SU-DHL-6 (cell line): ENCODE measurements around the gene MGRN1.

Source experiments
- H2AFZ ChIP-seq: fragments of 200-600 bp; sonication (generic); 2 replicates; pipeline ENCODE4 v1.6.1; 2014; ENCODE audit warnings: low read depth, mild to moderate bottlenecking, moderate library complexity, mixed read lengths, antibody characterized with exemption, low read length; ENCODE audit not compliant: severe bottlenecking
- H3F3A ChIP-seq: fragments of 200-600 bp; shearing (Covaris generic); 2 replicates; pipeline ENCODE4 v1.6.0; 2016; ENCODE audit warnings: antibody characterized with exemption, mild to moderate bottlenecking; ENCODE audit not compliant: insufficient read depth
- H3K27ac ChIP-seq: fragments of 200-600 bp; sonication (generic); 2 replicates; pipeline ENCODE4 v1.5.1; 2016; ENCODE audit warnings: low read depth, mild to moderate bottlenecking, low read length, moderate library complexity, mixed read lengths
- H3K27me3 ChIP-seq: fragments of 200-600 bp; sonication (generic), shearing (Covaris generic); 2 replicates; pipeline ENCODE4 v1.6.0; 2014; ENCODE audit warnings: mild to moderate bottlenecking, low read length
- H3K36me3 ChIP-seq: fragments of 200-600 bp; sonication (generic); 2 replicates; pipeline ENCODE4 v1.6.1; 2014; ENCODE audit warnings: mild to moderate bottlenecking, low read length, mixed read lengths
- H3K4me2 ChIP-seq: fragments of 300-600, 200-600 bp; shearing (Covaris generic), sonication (generic); 2 replicates; pipeline ENCODE4 v1.6.0; 2014; ENCODE audit warnings: low read length, low read depth, mild to moderate bottlenecking; ENCODE audit not compliant: poor library complexity, severe bottlenecking
- H3K4me3 ChIP-seq: fragments of 200-600 bp; sonication (generic); 2 replicates; pipeline ENCODE4 v1.5.1; 2014; ENCODE audit warnings: antibody characterized with exemption, low read length, mild to moderate bottlenecking, mixed read lengths; ENCODE audit not compliant: insufficient read depth, poor library complexity, severe bottlenecking
- H3K79me2 ChIP-seq: fragments of 200-600 bp; sonication (generic); 2 replicates; pipeline ENCODE4 v1.6.1; 2014; ENCODE audit warnings: mild to moderate bottlenecking, low read length, moderate library complexity; ENCODE audit not compliant: insufficient read depth
- H3K9ac ChIP-seq: fragments of 200-600 bp; sonication (generic); 2 replicates; pipeline ENCODE4 v1.7.0; 2014; ENCODE audit warnings: mild to moderate bottlenecking, low read length
- H3K9me2 ChIP-seq: fragments of 200-600 bp; sonication (generic); replicated peaks from 2 replicates; pipeline ENCODE4 v1.6.1; 2014; ENCODE audit warnings: low read length; ENCODE audit not compliant: insufficient read depth
- H3K9me3 ChIP-seq: fragments of 200-600 bp; sonication (generic); 2 replicates; pipeline ENCODE4 v1.6.1; 2014; ENCODE audit warnings: low read length, mixed read lengths; ENCODE audit not compliant: insufficient read depth
- H4K20me1 ChIP-seq: fragments of 200-600 bp; sonication (generic); 2 replicates; pipeline ENCODE4 v1.6.1; 2014; ENCODE audit warnings: low read depth, mild to moderate bottlenecking, antibody characterized with exemption, low read length, moderate library complexity, mixed read lengths
- CTCF ChIP-seq: fragments of 200-600 bp; sonication (generic); IDR thresholded peaks from one replicate; pipeline ENCODE4 v1.5.1; 2017; ENCODE audit warnings: antibody characterized with exemption, mild to moderate bottlenecking, low read length, moderate library complexity; ENCODE audit not compliant: insufficient read depth, poor library complexity, severe bottlenecking
- EZH2phosphoT487 ChIP-seq: fragments of 200-600 bp; sonication (generic), shearing (Covaris generic); conservative IDR thresholded peaks from 2 replicates; pipeline ENCODE4 v1.6.1; 2018; ENCODE audit warnings: mild to moderate bottlenecking, antibody characterized with exemption, low read length, moderate library complexity, mixed read lengths

Gene MGRN1

GRCh38 chr16:4588386-4588785, 36.2 kb upstream of the MGRN1 start:
- Histone ChIP-seq H4K20me1 (no peaks in the 10 kb centered on the region), H3K79me2 (no peaks in the 10 kb centered on the region), H3K4me3 (no peak overlapping the region), H3K27ac (no peak overlapping the region), H3K36me3 (no peaks in the 10 kb centered on the region), H3K9me2 (no peaks in the 10 kb centered on the region), H2AFZ (no peak overlapping the region), H3F3A (no peaks in the 10 kb centered on the region), H3K9me3 (no peaks in the 10 kb centered on the region), H3K9ac (no peak overlapping the region), H3K27me3 (no peaks in the 10 kb centered on the region), H3K4me2 (no peak overlapping the region)
- no peak for TF ChIP-seq EZH2phosphoT487
- TF ChIP-seq CTCF, result no peak

- Histone ChIP-seq H3K9me3 (no peaks in the 10 kb centered on the region), H3K4me3 (no peak overlapping the region), H3K27ac (no peak overlapping the region), H3K79me2 (no peaks in the 10 kb centered on the region), H3K9me2 (no peaks in the 10 kb centered on the region), H3F3A (no peaks in the 10 kb centered on the region), H3K36me3 (no peaks in the 10 kb centered on the region), H3K9ac (no peak overlapping the region), H3K27me3 (no peaks in the 10 kb centered on the region), H3K4me2 (no peak overlapping the region), H4K20me1 (no peaks in the 10 kb centered on the region), H2AFZ (no peak overlapping the region)
- TF ChIP-seq CTCF (no peak), EZH2phosphoT487 (no peak)
Observed at GRCh38 chr16:4588961-4589360, 35.7 kb upstream of the MGRN1 start.

DNA sequence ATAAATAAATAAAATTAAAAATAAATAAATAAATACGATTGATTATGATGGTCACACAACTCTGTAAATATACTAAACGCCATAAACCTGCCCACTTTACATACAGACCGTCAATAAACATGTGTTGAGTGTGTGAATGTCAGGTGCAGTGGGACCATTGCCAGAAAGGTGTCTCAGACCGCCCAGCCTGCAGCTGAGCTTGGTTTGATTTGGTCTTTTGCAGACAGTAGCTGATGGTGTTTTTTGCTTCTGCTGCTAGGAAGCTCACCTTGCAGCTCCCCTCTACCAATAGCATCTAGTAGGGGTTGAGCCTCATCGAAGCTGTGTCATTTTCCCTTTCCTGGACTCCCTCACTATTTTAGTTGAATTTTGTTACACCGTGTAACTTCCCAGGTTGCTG, 33.4 kb upstream of the MGRN1 start:
- H3K36me3 ChIP-seq, result no peaks in the 10 kb centered on the region
- TF ChIP-seq CTCF, result no peak
- no peak for TF ChIP-seq EZH2phosphoT487
- H3K27ac ChIP-seq, result no peak overlapping the region
- H3K79me2 ChIP-seq, result no peaks in the 10 kb centered on the region
- H3K9me3 ChIP-seq, result no peaks in the 10 kb centered on the region
- no peak overlapping the region for H3K4me2 ChIP-seq
- H3K9me2 ChIP-seq, result no peaks in the 10 kb centered on the region
- no peak overlapping the region for H3K4me3 ChIP-seq
- no peaks in the 10 kb centered on the region for H4K20me1 ChIP-seq
- H3K27me3 ChIP-seq, result no peaks in the 10 kb centered on the region
- no peak overlapping the region for H2AFZ ChIP-seq
- no peak overlapping the region for H3K9ac ChIP-seq
- no peaks in the 10 kb centered on the region for H3F3A ChIP-seq
